ENCODE data around the gene PREP.

DNA sequence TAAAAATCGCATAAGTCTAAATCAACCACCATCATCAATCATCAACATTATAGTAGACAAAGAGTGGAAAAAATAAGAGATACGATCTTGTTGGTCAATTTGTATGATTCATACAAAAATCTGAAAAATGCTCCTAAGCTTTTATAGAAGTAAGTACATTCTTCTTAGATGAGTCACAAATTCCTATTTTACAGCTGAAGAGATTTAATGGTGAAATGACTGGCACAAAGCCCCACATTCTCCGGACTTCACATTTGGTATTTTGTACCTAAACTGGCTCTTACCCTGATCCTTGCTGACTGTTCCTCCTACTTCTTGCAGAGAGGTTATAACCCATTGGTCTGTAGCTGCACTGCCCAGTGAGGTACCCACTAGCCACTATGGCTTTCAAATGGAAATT, 29.9 kb upstream of the PREP start:
- TF ChIP-seq, protein P1, sequence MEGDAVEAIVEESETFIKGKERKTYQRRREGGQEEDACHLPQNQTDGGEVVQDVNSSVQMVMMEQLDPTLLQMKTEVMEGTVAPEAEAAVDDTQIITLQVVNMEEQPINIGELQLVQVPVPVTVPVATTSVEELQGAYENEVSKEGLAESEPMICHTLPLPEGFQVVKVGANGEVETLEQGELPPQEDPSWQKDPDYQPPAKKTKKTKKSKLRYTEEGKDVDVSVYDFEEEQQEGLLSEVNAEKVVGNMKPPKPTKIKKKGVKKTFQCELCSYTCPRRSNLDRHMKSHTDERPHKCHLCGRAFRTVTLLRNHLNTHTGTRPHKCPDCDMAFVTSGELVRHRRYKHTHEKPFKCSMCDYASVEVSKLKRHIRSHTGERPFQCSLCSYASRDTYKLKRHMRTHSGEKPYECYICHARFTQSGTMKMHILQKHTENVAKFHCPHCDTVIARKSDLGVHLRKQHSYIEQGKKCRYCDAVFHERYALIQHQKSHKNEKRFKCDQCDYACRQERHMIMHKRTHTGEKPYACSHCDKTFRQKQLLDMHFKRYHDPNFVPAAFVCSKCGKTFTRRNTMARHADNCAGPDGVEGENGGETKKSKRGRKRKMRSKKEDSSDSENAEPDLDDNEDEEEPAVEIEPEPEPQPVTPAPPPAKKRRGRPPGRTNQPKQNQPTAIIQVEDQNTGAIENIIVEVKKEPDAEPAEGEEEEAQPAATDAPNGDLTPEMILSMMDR (IDR thresholded peaks at IDR 0.05; ENCODE audit: insufficient read depth, low read length, poor library complexity, severe bottlenecking), result no peak
- no peak for TF ChIP-seq EZH2phosphoT487 (conservative IDR thresholded peaks at IDR 0.05; ENCODE audit: low read length)
